GM18508 (cell line): ENCODE data around the gene ZNF837.

Source experiments
- ATAC-seq: cut with Tn5 transposase; IDR thresholded peaks from one replicate; pipeline ENCODE4 v1.9.1; 2021; ENCODE audit warnings: moderate number of reproducible peaks; ENCODE audit not compliant: insufficient read depth, unreplicated experiment

Gene ZNF837

DNA sequence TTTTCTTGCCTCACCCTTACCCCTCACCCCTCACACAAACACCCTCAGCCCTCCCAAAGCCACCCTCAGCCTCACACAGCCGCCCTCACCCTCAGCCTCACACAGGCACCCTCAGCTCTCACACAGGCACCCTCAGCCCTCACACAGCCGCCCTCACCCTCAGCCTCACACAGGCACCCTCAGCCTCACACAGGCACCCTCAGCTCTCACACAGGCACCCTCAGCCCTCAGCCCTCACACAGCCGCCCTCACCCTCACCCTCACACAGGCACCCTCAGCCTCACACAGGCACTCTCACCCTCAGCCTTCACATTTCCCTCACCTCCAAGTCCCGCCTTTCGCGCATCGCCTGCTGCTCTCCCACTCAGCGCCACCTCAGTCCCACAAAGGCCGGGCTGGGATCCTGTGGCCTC, 54.3 kb downstream of the ZNF837 start:
- no peak for ATAC-seq

- ATAC-seq: no peak
These were observed 55.4 kb downstream of the ZNF837 start for GRCh38 chr19:58325311-58326022.

DNA sequence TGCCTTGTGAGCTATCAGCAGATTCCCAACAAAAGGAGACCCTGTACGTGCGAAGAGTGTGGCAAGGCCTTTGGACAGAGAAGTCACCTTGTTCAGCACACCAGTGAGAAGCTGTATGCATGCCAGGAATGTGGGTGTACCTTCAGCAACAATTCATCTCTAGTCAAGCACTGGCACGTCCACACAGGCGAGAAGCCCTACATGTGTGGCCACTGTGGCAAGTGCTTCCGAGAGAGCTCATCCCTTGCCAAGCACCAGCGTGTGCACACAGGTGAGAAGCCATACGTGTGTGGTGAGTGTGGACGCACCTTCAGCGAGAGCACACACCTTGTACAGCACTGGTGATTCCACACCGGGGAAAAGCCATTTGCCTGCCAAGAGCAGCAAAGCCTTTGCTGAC, 61.6 kb downstream of the ZNF837 start:
- ATAC-seq: no peak

DNA sequence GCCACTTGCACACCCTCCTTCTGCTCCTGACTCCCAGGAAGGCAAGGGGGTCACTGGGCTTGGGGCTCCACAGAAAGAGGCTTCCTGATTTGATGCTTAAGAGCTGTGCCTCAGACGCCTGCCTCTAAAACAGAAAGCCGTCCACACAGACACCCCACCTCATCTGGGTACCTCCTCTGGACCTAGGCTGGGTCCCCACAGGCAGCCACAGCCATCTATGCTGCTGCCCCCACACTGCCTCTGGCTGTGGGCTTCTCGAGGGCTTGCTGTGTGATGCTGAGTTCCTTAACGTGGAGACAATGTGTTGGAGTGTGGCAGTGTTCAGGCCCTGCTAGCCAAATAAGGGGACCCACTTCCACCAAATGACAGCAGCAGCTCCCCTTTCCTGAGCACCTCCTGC, 62.5 kb downstream of the ZNF837 start:
- ATAC-seq: no peak
